GM23248 (cell line): ENCODE data around the gene SYNDIG1. TPM values are rescaled to one million over a fixed set of nuclear protein-coding genes. Genes with fewer than 3 reads are reported as not detected.
A peak's percentile ranks its signal among the peaks of the same experiment; 100 is the strongest.

ENCODE experiments used
- DNase-seq: peaks from one replicate; pipeline ENCODE4 v3.0.0-alpha.2; 2015
- H2AFZ ChIP-seq: fragments of 200-600 bp; sonication (generic); 2 replicates; pipeline ENCODE4 v1.6.1; 2016; ENCODE audit warnings: antibody characterized with exemption
- H3F3A ChIP-seq: fragments of 200-600 bp; sonication (generic); 2 replicates; pipeline ENCODE4 v1.6.1; 2016; ENCODE audit warnings: mild to moderate bottlenecking, antibody characterized with exemption, mixed run types; ENCODE audit not compliant: insufficient read depth
- H3K27ac ChIP-seq: fragments of 200-600 bp; sonication (generic); 2 replicates; pipeline ENCODE4 v1.5.1; 2016; ENCODE audit warnings: mild to moderate bottlenecking
- H3K27me3 ChIP-seq: fragments of 200-600 bp; sonication (generic); replicated peaks from 2 replicates; pipeline ENCODE4 v1.6.1; 2016; ENCODE audit warnings: mild to moderate bottlenecking; ENCODE audit not compliant: insufficient read depth
- H3K36me3 ChIP-seq: fragments of 200-600 bp; sonication (generic); 2 replicates; pipeline ENCODE4 v1.6.1; 2016; ENCODE audit warnings: low read depth, mild to moderate bottlenecking
- H3K4me1 ChIP-seq: fragments of 200-600 bp; sonication (generic); 2 replicates; pipeline ENCODE4 v1.6.1; 2016; ENCODE audit warnings: mild to moderate bottlenecking; ENCODE audit not compliant: insufficient read depth
- H3K4me2 ChIP-seq: fragments of 200-600 bp; sonication (generic); one replicate; pipeline ENCODE4 v1.6.1; 2016; ENCODE audit warnings: mild to moderate bottlenecking; ENCODE audit not compliant: unreplicated experiment
- H3K4me3 ChIP-seq: fragments of 200-600 bp; sonication (generic); 2 replicates; pipeline ENCODE4 v1.5.1; 2016; ENCODE audit warnings: mild to moderate bottlenecking
- H3K79me2 ChIP-seq: fragments of 200-600 bp; sonication (generic); 2 replicates; pipeline ENCODE4 v1.6.1; 2016; ENCODE audit warnings: mild to moderate bottlenecking; ENCODE audit not compliant: insufficient read depth
- H3K9ac ChIP-seq: fragments of 200-600 bp; sonication (generic); 2 replicates; pipeline ENCODE4 v1.6.1; 2016; ENCODE audit warnings: mild to moderate bottlenecking
- H3K9me2 ChIP-seq: fragments of 200-600 bp; sonication (generic); 2 replicates; pipeline ENCODE4 v1.6.1; 2016; ENCODE audit warnings: mixed run types, mild to moderate bottlenecking, moderate library complexity; ENCODE audit not compliant: insufficient read depth
- H3K9me3 ChIP-seq: fragments of 200-600 bp; sonication (generic); one replicate; pipeline ENCODE4 v1.6.1; 2017; ENCODE audit warnings: low read depth
- H4K20me1 ChIP-seq: fragments of 200-600 bp; sonication (generic); 2 replicates; pipeline ENCODE4 v1.6.0; 2016; ENCODE audit not compliant: insufficient read depth
- EZH2 ChIP-seq: fragments of 200-600 bp; sonication (generic); IDR thresholded peaks from 2 replicates; pipeline ENCODE4 v1.6.1; 2018; ENCODE audit warnings: antibody characterized with exemption, mild to moderate bottlenecking; ENCODE audit not compliant: insufficient read depth, poor library complexity, severe bottlenecking
- EZH2phosphoT487 ChIP-seq: fragments of 200-600 bp; sonication (generic); IDR thresholded peaks from 2 replicates; pipeline ENCODE4 v1.6.1; 2018; ENCODE audit warnings: antibody characterized with exemption, moderate library complexity, mild to moderate bottlenecking, low read depth; ENCODE audit not compliant: insufficient read depth
- WGBS, 2 experiments: methylation state at CpG; one replicate each; pipeline ENCODE4 v1.1.6; 2015 to 2017; ENCODE audit warnings: low lambda C conversion rate in 2 of 2, low coverage in 1 of 2; ENCODE audit errors: missing lambda C conversion rate in 2 of 2; 5-methylcytosine and 5-hydroxymethylcytosine counted together
- in situ Hi-C: fragments of 300-500 bp; cut with MboI; formaldehyde crosslinking; loops from 2 replicates; pipeline ENCODE4 v1.15.0; 2020
- polyA plus RNA-seq: library from polyadenylated mRNA; unstranded; fragments of >200 nt; fragmentation: Nextera tagmentation; extraction: Ambion mirVana; gene quantifications from 2 replicates; pipeline ENCODE4 v1.2.1, GENCODE V29; 2016
- total RNA-seq: library from RNA; depleted of rRNA; stranded (reverse); fragments of >200 nt; shearing (Covaris generic); gene quantifications from 2 replicates; pipeline ENCODE4 v1.2.3, GENCODE V29; 2014

Gene SYNDIG1
- total and polyA plus RNA-seq, 2 experiments from 2014 or later: 1.6 to 2.6 TPM

GRCh38 chr20:24582373-24583168, 113.1 kb downstream of the SYNDIG1 start:
- H3K9me2 ChIP-seq: no peaks in the 10 kb centered on the region
- H4K20me1 ChIP-seq: no peaks in the 10 kb centered on the region
- no peaks in the 10 kb centered on the region for H3K79me2 ChIP-seq
- no peaks in the 10 kb centered on the region for H3K36me3 ChIP-seq
- H2AFZ ChIP-seq: no peak overlapping the region
- H3K27me3 ChIP-seq: no peaks in the 10 kb centered on the region
- no peaks in the 10 kb centered on the region for H3K9me3 ChIP-seq
- no peak for TF ChIP-seq EZH2phosphoT487
- no peak for TF ChIP-seq EZH2
- no peak overlapping the region for H3K27ac ChIP-seq
- in situ Hi-C loops: no loop called here
- H3K9ac ChIP-seq: no peak overlapping the region
- no peak overlapping the region for H3K4me2 ChIP-seq
- no peak for DNase-seq
- no peak overlapping the region for H3K4me3 ChIP-seq
- 64 to 65% methylated on average over 13 to 15 of the region's 15 CpGs for WGBS, 2 experiments
- H3K4me1 ChIP-seq: 0 out of 2 replicates have a peak, but pooled peaks cover 3% of the 10 kb centered on the region
- H3F3A ChIP-seq: no peaks in the 10 kb centered on the region

GRCh38 chr20:24583169-24583792, 113.9 kb downstream of the SYNDIG1 start:
- Histone ChIP-seq H4K20me1 (no peaks in the 10 kb centered on the region), H3K9me2 (no peaks in the 10 kb centered on the region), H3K9ac (no peak overlapping the region), H2AFZ (no peak overlapping the region), H3K4me3 (no peak overlapping the region), H3K27me3 (no peaks in the 10 kb centered on the region), H3K4me2 (no peak overlapping the region), H3K9me3 (no peaks in the 10 kb centered on the region), H3K79me2 (no peaks in the 10 kb centered on the region), H3K27ac (no peak overlapping the region), H3F3A (no peaks in the 10 kb centered on the region), H3K36me3 (no peaks in the 10 kb centered on the region), H3K4me1 (0 out of 2 replicates have a peak, but pooled peaks cover 3% of the 10 kb centered on the region)
- in situ Hi-C loops: no loop called here
- WGBS, 2 experiments: 88 to 91% methylated on average over 13 of the region's 13 CpGs
- no peak for DNase-seq
- TF ChIP-seq EZH2: no peak
- TF ChIP-seq EZH2phosphoT487: no peak

DNA sequence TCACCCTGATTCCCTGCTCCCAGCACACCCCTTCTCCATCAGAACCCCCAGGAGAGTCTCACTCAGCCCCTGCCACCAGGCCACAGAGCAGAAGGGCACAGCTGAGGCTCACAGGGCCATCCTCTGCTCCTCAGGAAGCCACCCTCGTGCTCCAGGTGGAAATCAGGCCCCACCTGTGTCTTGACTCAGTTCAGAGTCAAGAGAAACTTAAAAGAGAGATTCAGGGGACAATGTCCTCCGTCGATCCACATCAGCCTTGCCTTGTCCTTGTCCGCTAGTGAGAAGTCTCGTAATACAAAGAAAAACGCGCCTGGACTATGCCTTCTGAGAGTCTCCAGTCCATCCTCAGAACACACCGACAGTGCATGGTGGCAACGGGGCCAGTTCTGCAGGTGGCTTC, 114.6 kb downstream of the SYNDIG1 start:
- no peak overlapping the region for H3K4me2 ChIP-seq
- H3F3A ChIP-seq: no peaks in the 10 kb centered on the region
- no peaks in the 10 kb centered on the region for H3K27me3 ChIP-seq
- no peak overlapping the region for H2AFZ ChIP-seq
- no peak overlapping the region for H3K9ac ChIP-seq
- H3K79me2 ChIP-seq: no peaks in the 10 kb centered on the region
- no peak overlapping the region for H3K4me3 ChIP-seq
- 0 out of 2 replicates have a peak, but pooled peaks cover 3% of the 10 kb centered on the region for H3K4me1 ChIP-seq
- no peaks in the 10 kb centered on the region for H3K9me3 ChIP-seq
- no peaks in the 10 kb centered on the region for H3K9me2 ChIP-seq
- TF ChIP-seq EZH2 (no peak), EZH2phosphoT487 (no peak)
- H3K36me3 ChIP-seq: no peaks in the 10 kb centered on the region
- DNase-seq: no peak
- in situ Hi-C loops: no loop called here
- H3K27ac ChIP-seq: no peak overlapping the region
- no peaks in the 10 kb centered on the region for H4K20me1 ChIP-seq
- 69 to 77% methylated on average over 9 of the region's 9 CpGs for WGBS, 2 experiments

DNA sequence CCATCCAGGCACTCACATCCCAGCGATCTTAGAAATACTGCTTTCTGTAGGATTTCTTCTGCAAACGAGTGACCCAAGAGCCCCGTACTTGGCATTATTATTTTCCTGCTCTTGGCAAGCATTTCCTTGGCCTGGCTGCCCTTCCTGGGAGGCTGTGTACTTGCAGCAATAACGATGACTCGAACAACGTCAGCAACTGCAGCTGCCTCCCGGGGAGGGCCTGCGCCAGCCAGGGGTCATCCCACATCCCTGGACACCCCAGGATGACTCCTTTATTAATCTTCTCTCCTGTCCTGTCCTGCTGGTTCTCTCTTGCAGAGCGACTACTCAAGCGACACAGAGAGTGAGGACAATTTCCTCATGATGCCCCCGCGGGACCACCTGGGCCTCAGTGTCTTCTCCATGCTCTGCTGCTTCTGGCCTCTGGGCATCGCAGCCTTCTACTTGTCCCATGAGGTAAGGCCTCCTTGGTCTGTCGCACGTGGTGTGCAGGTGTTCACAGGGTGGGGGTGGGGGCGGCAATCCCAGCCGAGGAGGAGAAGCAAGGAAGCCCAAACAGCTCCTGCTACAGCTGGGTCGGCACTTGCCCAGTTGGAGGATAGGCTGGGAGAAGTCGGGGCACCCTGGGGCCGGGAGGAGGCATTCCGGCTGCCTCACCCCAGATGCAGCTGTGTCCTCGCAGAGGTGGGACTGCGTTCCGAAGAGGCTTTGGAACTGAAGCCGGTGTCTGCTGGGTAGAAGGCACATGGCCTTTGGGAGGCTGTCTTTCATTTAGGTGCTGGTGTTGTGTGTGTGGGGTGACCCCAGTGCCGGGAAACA, 115.3 kb downstream of the SYNDIG1 start:
- peak; percentile 86 for DNase-seq
- Histone ChIP-seq H3K9ac (no peak overlapping the region), H3K79me2 (no peaks in the 10 kb centered on the region), H4K20me1 (no peaks in the 10 kb centered on the region), H3K9me2 (no peaks in the 10 kb centered on the region), H3F3A (no peaks in the 10 kb centered on the region), H2AFZ (no peak overlapping the region), H3K27ac (no peak overlapping the region), H3K36me3 (no peaks in the 10 kb centered on the region), H3K9me3 (no peaks in the 10 kb centered on the region), H3K4me1 (0 out of 2 replicates have a peak, but pooled peaks cover 3% of the 10 kb centered on the region), H3K27me3 (no peaks in the 10 kb centered on the region), H3K4me3 (no peak overlapping the region), H3K4me2 (no peak overlapping the region)
- 65 to 67% methylated on average over 26 of the region's 26 CpGs for WGBS, 2 experiments
- no peak for TF ChIP-seq EZH2phosphoT487
- no peak for TF ChIP-seq EZH2
- in situ Hi-C loops: no loop called here
